OCI-LY1 (cell line): ENCODE measurements around the gene LAMP1.
A peak's percentile ranks its signal among the peaks of the same experiment; 100 is the strongest.
"Not testable (repeated sequence)": the region's sequence is repeated elsewhere in the genome, so short reads cannot be mapped to it uniquely, and the experiment has no call there.

Experiments
- H2AFZ ChIP-seq: fragments of 200-600 bp; sonication (generic), shearing (Covaris generic); 2 replicates; pipeline ENCODE4 v1.6.0; 2014; ENCODE audit warnings: antibody characterized with exemption, mild to moderate bottlenecking, low read length
- H3F3A ChIP-seq: fragments of 200-600 bp; sonication (generic), shearing (Covaris generic); 2 replicates; pipeline ENCODE4 v1.6.0; 2014; ENCODE audit warnings: mild to moderate bottlenecking, antibody characterized with exemption, low read length, moderate library complexity; ENCODE audit not compliant: insufficient read depth
- H3K27ac ChIP-seq: fragments of 200-600 bp; sonication (generic); 2 replicates; pipeline ENCODE4 v1.5.1; 2014; ENCODE audit warnings: low read length, mixed run types, mild to moderate bottlenecking, low read depth; ENCODE audit not compliant: poor library complexity, severe bottlenecking
- H3K27me3 ChIP-seq: fragments of 200-600 bp; sonication (generic); 2 replicates; pipeline ENCODE4 v1.6.0; 2014; ENCODE audit warnings: antibody characterized with exemption, mild to moderate bottlenecking, low read length, moderate library complexity; ENCODE audit not compliant: insufficient read depth
- H3K36me3 ChIP-seq: fragments of 200-600 bp; sonication (generic); 2 replicates; pipeline ENCODE4 v1.6.1; 2014; ENCODE audit warnings: mild to moderate bottlenecking, antibody characterized with exemption, low read length, moderate library complexity, mixed read lengths; ENCODE audit not compliant: insufficient read depth
- H3K4me1 ChIP-seq: fragments of 200-600 bp; sonication (generic); 2 replicates; pipeline ENCODE4 v1.5.1; 2014; ENCODE audit warnings: mild to moderate bottlenecking, low read length, moderate library complexity; ENCODE audit not compliant: insufficient read depth, severe bottlenecking
- H3K4me2 ChIP-seq: fragments of 200-600 bp; sonication (generic), shearing (Covaris generic); 2 replicates; pipeline ENCODE4 v1.6.1; 2014; ENCODE audit warnings: low read length
- H3K4me3 ChIP-seq: fragments of 200-600 bp; sonication (generic); 2 replicates; pipeline ENCODE4 v1.5.1; 2014; ENCODE audit warnings: low read length, low read depth, mild to moderate bottlenecking, mixed read lengths; ENCODE audit not compliant: poor library complexity, severe bottlenecking
- H3K79me2 ChIP-seq: fragments of 200-600 bp; shearing (Covaris generic); 2 replicates; pipeline ENCODE4 v1.6.1; 2016; ENCODE audit warnings: mixed run types, low read length, mixed read lengths; ENCODE audit not compliant: insufficient read depth
- H3K9ac ChIP-seq: fragments of 200-600 bp; sonication (generic), shearing (Covaris generic); 2 replicates; pipeline ENCODE4 v1.6.1; 2014; ENCODE audit warnings: mild to moderate bottlenecking, low read length, mixed read lengths
- H3K9me2 ChIP-seq: fragments of 200-600 bp; sonication (generic), shearing (Covaris generic); 2 replicates; pipeline ENCODE4 v1.6.1; 2014; ENCODE audit warnings: low read depth, mild to moderate bottlenecking, low read length, mixed read lengths
- H3K9me3 ChIP-seq: fragments of 200-600 bp; shearing (Covaris generic); 2 replicates; pipeline ENCODE4 v1.6.1; 2014; ENCODE audit warnings: low read length, mixed read lengths
- H4K20me1 ChIP-seq: fragments of 200-600 bp; sonication (generic), shearing (Covaris generic); 2 replicates; pipeline ENCODE4 v1.6.0; 2016; ENCODE audit warnings: mild to moderate bottlenecking, low read length; ENCODE audit not compliant: insufficient read depth
- CTCF ChIP-seq: fragments of 200-600 bp; sonication (generic), shearing (Covaris generic); IDR thresholded peaks from 2 replicates; pipeline ENCODE4 v1.5.1; 2017; ENCODE audit warnings: mild to moderate bottlenecking, antibody characterized with exemption, low read length, moderate library complexity, mixed read lengths
- EZH2 ChIP-seq: fragments of 200-600 bp; sonication (generic), shearing (Covaris generic); IDR thresholded peaks from 2 replicates; pipeline ENCODE4 v1.8.0; 2017; ENCODE audit warnings: borderline replicate concordance, mixed run types, mild to moderate bottlenecking, antibody characterized with exemption, low read length, moderate library complexity, mixed read lengths

Gene LAMP1

GRCh38 chr13:113296823-113297369 lies at the start of gene LAMP1:
Gene LAMP1 (plus strand): TSS chr13:113297239. CDS start chr13:113297435, 196 bp downstream.
- H3K27ac ChIP-seq, result peak within 1 kb of the TSS; percentile 45
- peak within 1 kb of the TSS; percentile 4; the same call in 1 of the 2 replicates for H2AFZ ChIP-seq
- peak within 1 kb of the TSS; percentile 80 for H3K4me2 ChIP-seq
- no peaks in the 10 kb centered on the region for H4K20me1 ChIP-seq
- H3F3A ChIP-seq, result 0 out of 2 replicates have a peak, but pooled peaks cover 3% of the 10 kb centered on the region
- H3K79me2 ChIP-seq, result peaks cover 42% of the 10 kb centered on the region
- no peaks in the 10 kb centered on the region for H3K27me3 ChIP-seq
- no peaks in the 10 kb centered on the region for H3K36me3 ChIP-seq
- no peaks in the 10 kb centered on the region for H3K9me2 ChIP-seq
- no peak for TF ChIP-seq CTCF
- no peak for TF ChIP-seq EZH2
- H3K9ac ChIP-seq, result peak within 1 kb of the TSS; percentile 90
- H3K4me1 ChIP-seq, result peaks cover 24% of the 10 kb centered on the region
- H3K4me3 ChIP-seq, result peak within 1 kb of the TSS; percentile 95
- H3K9me3 ChIP-seq, result no peaks in the 10 kb centered on the region

- Histone ChIP-seq H3K4me2 (no peak overlapping the region), H3K79me2 (no peaks in the 10 kb centered on the region), H3K9me2 (no peaks in the 10 kb centered on the region), H3K27ac (no peak overlapping the region), H3K9me3 (no peaks in the 10 kb centered on the region), H3K9ac (no peak overlapping the region), H3K4me1 (no peaks in the 10 kb centered on the region), H3K4me3 (no peak overlapping the region), H2AFZ (no peak overlapping the region), H3K27me3 (no peaks in the 10 kb centered on the region), H3K36me3 (peaks cover 99% of the 10 kb centered on the region), H4K20me1 (no peaks in the 10 kb centered on the region), H3F3A (no peaks in the 10 kb centered on the region; the same call in 1 of the 2 replicates)
- TF ChIP-seq CTCF (no peak), EZH2 (no peak)
Observed at GRCh38 chr13:113252516-113253095, 44.4 kb upstream of the LAMP1 start.

- peaks cover 93% of the 10 kb centered on the region for H3K36me3 ChIP-seq
- not testable (repeated sequence) for H3K4me1 ChIP-seq, H3K9me2 ChIP-seq, H3K79me2 ChIP-seq, H2AFZ ChIP-seq, H4K20me1 ChIP-seq, H3K4me3 ChIP-seq, H3K4me2 ChIP-seq, H3K27ac ChIP-seq, H3K27me3 ChIP-seq, H3K9me3 ChIP-seq, H3K9ac ChIP-seq, H3F3A ChIP-seq
Observed at GRCh38 chr13:113257908-113258307, 39.1 kb upstream of the LAMP1 start.
